Dermis blood vessel endothelial cell (primary cell): ENCODE results near the gene LAMB3. TPM values are rescaled to one million over a fixed set of nuclear protein-coding genes. Genes with fewer than 3 reads are reported as not detected.
"Not testable (repeated sequence)": the region's sequence is repeated elsewhere in the genome, so short reads cannot be mapped to it uniquely, and the experiment has no call there.

Experiments used
- DNase-seq: peaks from one replicate; pipeline ENCODE4 v3.0.0; 2010
- total RNA-seq: library from RNA; depleted of rRNA; stranded (reverse); fragments of >200 nt; gene quantifications from 2 replicates; pipeline ENCODE4 v1.2.3, GENCODE V29; 2014

The LAMB3 gene
- 1.5 and 1.9 TPM in 2 replicates for total RNA-seq

GRCh38 chr1:209652121-209652735 lies at the start of gene LAMB3:
LAMB3 (minus strand) TSS chr1:209652425; CDS start chr1:209650944, 1,481 bp downstream.
- DNase-seq: no peak

DNA sequence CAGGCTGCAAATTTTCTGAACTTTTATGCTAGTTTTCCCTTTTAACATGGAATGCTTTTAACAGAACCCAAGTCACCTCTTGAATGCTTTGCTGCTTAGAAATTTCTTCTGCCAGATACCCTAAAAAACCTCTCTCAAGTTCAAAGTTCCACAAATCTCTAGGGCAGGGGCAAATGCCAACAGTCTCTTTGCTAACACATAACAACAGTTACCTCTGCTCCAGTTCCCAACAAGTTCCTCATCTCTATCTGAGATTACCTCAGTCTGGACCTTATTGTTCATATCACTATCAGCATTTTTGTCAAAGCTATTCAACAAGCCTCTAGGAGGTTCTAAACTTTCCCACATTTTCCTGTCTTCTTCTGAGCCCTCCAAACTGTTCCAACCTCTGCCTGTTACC lies 48.5 kb upstream of the LAMB3 start:
- not testable (repeated sequence) for DNase-seq

GRCh38 chr1:209697126-209697525 lies 44.9 kb upstream of the LAMB3 start:
- no peak for DNase-seq

- no peak for DNase-seq
Measured at GRCh38 chr1:209696673-209697072, 44.4 kb upstream of the LAMB3 start.

GRCh38 chr1:209692745-209693504 lies 40.7 kb upstream of the LAMB3 start:
- DNase-seq: peak; percentile 85

DNA sequence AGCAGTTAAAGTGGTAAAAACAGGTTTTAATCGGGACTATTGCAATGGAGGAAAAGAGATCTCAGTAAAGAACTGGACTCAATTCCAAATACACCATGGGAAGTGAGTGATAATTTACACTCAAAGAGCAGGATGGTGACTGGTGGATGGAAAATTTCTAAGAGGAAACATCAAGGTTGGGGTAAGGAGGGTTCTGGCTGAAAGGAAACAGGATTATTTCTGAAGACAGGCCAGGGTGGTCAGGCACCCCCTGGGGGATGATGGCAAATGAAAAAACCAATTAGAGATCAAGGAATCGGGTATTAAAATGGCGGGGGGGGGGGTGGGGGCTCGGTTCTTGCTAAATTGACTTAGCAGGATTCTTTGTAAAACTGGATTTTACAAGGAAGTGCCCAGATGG lies 40.1 kb upstream of the LAMB3 start:
- DNase-seq: peak; percentile 15

GRCh38 chr1:209691237-209691636 lies 39.0 kb upstream of the LAMB3 start:
- DNase-seq: no peak

GRCh38 chr1:209689477-209689876 lies 37.3 kb upstream of the LAMB3 start:
- DNase-seq: no peak

DNA sequence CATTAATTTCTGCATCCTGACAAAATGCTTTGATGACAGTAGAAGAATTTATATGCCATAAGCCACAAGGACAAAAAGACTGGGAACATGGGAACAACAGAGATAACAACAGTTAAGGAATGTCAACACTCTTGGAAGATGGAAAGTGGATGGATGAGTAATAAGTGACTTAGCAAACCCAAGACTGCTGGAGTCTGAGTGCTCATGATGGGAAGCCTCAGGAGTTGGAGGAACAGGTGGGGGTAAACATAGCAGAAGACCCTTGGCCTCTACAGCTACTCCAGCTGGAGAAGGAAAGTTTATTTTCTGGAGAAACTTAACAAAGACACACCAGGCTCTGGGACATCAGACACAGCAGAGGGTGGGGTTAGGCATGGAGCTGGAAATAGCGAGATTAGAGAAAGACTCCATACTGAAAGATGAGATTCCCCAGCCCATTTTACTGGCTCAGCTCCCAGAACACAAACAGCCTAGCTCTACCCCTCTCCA lies 36.6 kb upstream of the LAMB3 start:
- DNase-seq: no peak

GRCh38 chr1:209686322-209686721 lies 34.1 kb upstream of the LAMB3 start:
- no peak for DNase-seq

DNA sequence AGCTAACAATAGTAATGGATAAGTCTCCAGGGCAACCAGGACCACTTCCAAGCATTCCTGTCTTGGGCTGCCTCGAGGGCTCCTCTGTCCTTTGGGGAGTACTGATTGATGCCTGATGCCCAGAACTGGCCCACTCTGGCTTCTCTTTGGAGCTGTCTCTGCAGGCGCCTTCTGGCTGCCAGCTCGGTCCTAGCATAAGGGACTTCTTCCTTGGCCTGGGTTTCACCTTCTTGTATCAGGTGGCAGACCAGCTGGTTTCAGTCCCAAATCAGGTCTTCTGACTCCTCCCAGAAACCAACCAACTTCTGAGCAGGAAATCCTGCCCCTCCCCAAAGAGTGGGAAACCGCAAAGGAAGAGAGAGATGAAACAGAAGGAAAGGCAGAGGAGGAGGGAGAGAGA lies 33.6 kb upstream of the LAMB3 start:
- no peak for DNase-seq

GRCh38 chr1:209678981-209679539 lies 26.8 kb upstream of the LAMB3 start:
- DNase-seq: no peak

- peak; percentile 40 for DNase-seq
Measured at GRCh38 chr1:209675565-209676154, 23.4 kb upstream of the LAMB3 start.

GRCh38 chr1:209674957-209675564 lies 22.8 kb upstream of the LAMB3 start, which contains the start of gene G0S2:
G0S2 (plus strand) TSS chr1:209675412; CDS start chr1:209675685, 273 bp downstream.
- DNase-seq: peak; percentile 48

- DNase-seq: peak; percentile 24
Measured at GRCh38 chr1:209673631-209674417, 21.6 kb upstream of the LAMB3 start.

GRCh38 chr1:209672705-209673630 lies 20.7 kb upstream of the LAMB3 start:
- DNase-seq: peak; percentile 45

GRCh38 chr1:209670441-209671082 lies 18.3 kb upstream of the LAMB3 start:
- no peak for DNase-seq

GRCh38 chr1:209667708-209668107 lies 15.5 kb upstream of the LAMB3 start:
- DNase-seq: no peak

- DNase-seq: no peak
Measured at GRCh38 chr1:209667103-209667502, 14.9 kb upstream of the LAMB3 start.

DNA sequence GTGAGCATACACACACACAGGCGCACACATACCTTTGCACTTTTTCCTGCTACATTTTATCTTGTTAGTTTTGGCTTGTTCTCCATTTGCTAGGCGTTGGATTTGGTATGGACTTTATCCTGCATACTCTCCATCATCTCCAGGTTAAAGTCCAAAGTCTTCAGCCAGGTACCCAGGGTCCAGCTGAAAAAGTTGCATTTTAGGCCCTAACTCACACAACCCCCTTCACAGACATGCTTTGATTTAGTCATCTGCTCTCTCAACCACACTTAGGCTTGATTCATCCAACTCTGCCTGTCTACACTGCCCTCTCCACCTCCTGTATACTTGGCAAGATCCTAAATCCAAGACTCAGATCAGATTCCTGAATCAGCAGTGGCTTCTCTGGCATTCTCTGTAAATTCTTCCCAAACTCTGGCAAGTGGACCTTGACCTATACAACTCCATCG lies 10.7 kb upstream of the LAMB3 start:
- DNase-seq: no peak
